GM13976 (cell line): ENCODE results near the gene AGAP1.

Experiments
- DNase-seq: peaks from one replicate; pipeline ENCODE4 v3.0.0; 2012; ENCODE audit warnings: low spot score
- CTCF ChIP-seq: IDR thresholded peaks from 2 replicates; pipeline ENCODE4 v1.5.1; 2012; ENCODE audit warnings: borderline replicate concordance, mild to moderate bottlenecking; ENCODE audit not compliant: insufficient read depth; ENCODE audit errors: extremely low read depth, missing control alignments, control extremely low read depth
- in situ Hi-C: fragments of 300-500 bp; cut with MboI; formaldehyde crosslinking; loops from one replicate; pipeline ENCODE4 v1.12.0; 2022; ENCODE audit warnings: low sequenced_read_pairs, mixed read lengths, inconsistent platforms; ENCODE audit not compliant: unreplicated experiment

AGAP1 gene

GRCh38 chr2:235500110-235500760, 6.4 kb downstream of the AGAP1 start:
- in situ Hi-C loops = no loop called here
- DNase-seq = no peak
- TF ChIP-seq CTCF = no peak

- no peak for TF ChIP-seq CTCF
- in situ Hi-C loops = no loop called here
- DNase-seq = no peak
These were observed 7.2 kb downstream of the AGAP1 start for GRCh38 chr2:235500761-235501672.

GRCh38 chr2:235501673-235502031, 7.8 kb downstream of the AGAP1 start:
- no peak for TF ChIP-seq CTCF
- DNase-seq = no peak
- in situ Hi-C loops = no loop called here

GRCh38 chr2:235502336-235502735, 8.5 kb downstream of the AGAP1 start:
- in situ Hi-C loops = no loop called here
- DNase-seq = no peak
- no peak for TF ChIP-seq CTCF

GRCh38 chr2:235504441-235505180, 10.8 kb downstream of the AGAP1 start:
- TF ChIP-seq CTCF = no peak
- no peak for DNase-seq
- in situ Hi-C loops = no loop called here

- in situ Hi-C loops = no loop called here
- no peak for TF ChIP-seq CTCF
- DNase-seq = no peak
These were observed 11.4 kb downstream of the AGAP1 start for GRCh38 chr2:235505181-235505741.
